Activated T-cell treated with anti-CD3 and anti-CD28 coated beads for 48 hours (primary cell): Measurements from ENCODE around the gene ODAD3.
"Not testable (repeated sequence)": the region's sequence is repeated elsewhere in the genome, so short reads cannot be mapped to it uniquely, and the experiment has no call there.

Experiments
- DNase-seq: peaks from one replicate; pipeline ENCODE4 v3.0.0-alpha.2; 2020; ENCODE audit warnings: low read depth

The ODAD3 gene

GRCh38 chr19:11437955-11438354 is 3.0 kb upstream of the ODAD3 start:
- DNase-seq: no peak

DNA sequence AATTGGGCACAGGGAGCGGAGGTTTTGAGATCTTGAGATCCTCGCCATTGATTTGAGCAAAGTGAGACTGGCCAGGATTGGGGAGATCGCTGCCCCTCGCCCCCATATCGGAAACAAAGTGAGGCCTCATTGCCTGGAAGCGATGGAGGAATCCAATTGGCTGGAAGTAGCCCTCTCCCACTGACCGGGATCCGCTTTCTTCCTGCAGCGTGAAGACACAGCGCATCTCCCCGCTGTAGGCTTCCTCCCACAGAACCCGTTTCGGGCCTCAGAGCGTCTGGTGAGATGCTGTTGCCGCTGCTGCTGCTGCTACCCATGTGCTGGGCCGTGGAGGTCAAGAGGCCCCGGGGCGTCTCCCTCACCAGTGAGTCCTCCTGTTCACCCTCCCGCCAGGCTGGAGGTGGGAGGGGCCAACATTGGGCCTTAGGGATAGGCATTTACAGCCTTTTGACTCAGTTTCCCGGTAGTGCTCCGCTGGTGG is 952 bp upstream of the ODAD3 start:
- DNase-seq: peak; percentile 12

DNA sequence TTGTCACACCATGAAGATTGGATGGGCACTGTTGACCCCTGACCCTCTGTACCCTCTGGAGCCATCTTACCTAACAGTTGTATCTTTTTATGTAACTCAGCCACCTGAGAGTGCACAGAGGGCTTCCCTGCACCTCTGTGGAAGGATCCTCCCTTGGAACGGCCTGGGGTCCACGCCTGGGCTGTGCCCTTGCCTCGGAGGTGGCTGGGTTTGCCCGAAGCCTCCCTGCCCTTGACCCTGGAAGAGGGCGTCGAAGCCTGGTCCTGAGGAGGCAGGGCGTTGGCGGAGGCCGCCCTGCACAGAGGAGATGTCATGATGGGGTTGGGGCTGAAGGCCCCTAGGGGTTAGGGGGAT is 241 bp downstream of the ODAD3 start:
- no peak for DNase-seq

DNA sequence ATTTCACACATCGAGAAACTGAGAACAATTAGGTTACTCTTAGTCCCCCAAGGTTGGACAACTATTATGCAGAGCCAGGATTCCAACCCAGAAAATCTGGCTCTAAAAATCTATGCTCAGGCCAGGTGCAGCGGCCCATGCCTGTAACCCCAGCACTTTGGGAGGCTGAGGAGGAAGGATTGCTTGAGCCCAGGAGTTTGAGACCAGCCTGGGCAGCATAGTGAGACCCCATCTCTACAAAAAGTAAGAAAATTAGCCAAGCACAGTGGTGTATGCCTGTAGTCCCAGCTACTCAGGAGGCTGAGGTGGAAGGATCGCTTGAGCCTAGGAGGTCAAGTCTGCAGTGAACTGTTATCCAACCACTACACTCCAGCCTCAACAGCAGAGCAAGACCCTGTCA is 1.4 kb downstream of the ODAD3 start:
- DNase-seq: not testable (repeated sequence)

DNA sequence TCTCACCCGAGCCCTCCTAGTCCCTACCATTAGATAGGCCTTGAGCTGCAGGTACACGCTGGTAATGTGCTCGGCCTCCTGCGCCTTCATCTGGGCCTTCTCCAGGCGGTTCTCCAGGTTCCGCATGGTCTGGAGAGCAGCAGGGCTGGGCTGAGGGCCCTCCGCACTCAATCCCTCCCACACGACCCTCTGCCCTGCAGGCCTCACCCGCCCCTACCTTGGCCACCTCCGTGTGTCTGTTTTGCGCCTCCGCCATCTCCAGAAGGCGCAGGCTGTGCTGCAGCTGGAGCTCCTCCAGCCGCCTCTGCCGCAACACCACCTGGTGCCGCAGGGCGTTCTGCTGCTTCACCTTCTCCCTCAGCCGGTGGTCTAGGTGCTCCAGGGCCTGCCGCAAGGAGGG is 8.3 kb downstream of the ODAD3 start:
- DNase-seq: no peak

DNA sequence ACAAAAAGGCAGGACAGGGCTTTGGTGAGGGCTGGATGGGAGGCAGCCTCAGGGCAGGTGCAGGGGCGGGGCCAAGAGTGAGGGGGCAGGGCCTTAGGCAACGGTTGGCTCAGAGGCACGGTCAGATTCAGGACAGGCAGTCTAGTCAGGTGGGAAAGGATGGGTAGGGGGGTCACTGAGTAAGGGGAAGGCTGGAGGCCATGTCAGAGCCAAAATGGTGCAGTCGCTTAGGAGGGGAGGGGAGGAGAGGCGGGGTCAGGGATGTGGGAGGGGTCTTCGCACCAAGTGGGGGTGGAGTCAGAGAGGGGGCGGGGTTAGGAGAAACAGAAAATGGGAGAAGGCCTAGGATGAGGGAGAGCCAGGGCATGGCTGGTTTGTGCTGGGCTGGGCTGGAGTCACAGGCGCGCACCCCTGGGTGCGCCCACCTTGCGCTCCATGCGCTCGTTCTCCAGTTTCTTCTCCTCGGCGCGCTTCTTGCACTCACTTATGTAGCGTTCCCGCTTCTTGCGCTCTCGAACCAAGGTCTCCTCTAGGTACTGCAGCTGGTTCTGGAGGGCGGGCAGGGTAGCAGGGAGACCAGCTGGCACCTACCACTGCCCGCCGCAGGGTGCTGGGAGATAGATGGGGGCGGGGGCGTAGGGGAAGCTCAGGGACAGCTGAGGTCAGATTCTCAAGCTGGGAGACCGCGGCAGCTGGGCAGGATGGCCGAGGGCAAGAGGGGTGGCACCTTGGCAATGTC is 9.0 kb downstream of the ODAD3 start:
- DNase-seq: no peak

DNA sequence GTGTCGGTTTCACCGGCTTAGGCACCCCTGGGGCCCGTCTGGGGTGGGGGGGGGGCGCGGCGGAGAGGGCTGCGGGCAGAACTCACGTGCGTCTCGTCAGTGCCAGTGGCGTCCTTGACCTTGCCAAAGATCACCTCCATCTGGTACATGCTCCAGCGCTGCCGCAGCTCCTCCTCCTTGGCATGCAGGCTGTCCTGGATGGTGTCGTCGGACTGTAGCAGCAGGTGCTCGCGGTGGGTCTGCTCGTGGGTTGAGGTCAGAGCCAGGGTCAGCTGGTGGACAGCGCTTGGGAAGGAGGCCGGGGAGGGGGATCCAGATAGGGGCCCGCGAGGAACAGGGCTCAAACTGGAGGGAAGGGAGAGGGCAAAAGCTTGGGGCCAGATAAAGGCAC is 11.1 kb downstream of the ODAD3 start:
- no peak for DNase-seq

- no peak for DNase-seq
These were observed 11.6 kb downstream of the ODAD3 start for GRCh38 chr19:11423164-11423790.

GRCh38 chr19:11422163-11423065 is 12.5 kb downstream of the ODAD3 start:
- DNase-seq: peak; percentile 66

DNA sequence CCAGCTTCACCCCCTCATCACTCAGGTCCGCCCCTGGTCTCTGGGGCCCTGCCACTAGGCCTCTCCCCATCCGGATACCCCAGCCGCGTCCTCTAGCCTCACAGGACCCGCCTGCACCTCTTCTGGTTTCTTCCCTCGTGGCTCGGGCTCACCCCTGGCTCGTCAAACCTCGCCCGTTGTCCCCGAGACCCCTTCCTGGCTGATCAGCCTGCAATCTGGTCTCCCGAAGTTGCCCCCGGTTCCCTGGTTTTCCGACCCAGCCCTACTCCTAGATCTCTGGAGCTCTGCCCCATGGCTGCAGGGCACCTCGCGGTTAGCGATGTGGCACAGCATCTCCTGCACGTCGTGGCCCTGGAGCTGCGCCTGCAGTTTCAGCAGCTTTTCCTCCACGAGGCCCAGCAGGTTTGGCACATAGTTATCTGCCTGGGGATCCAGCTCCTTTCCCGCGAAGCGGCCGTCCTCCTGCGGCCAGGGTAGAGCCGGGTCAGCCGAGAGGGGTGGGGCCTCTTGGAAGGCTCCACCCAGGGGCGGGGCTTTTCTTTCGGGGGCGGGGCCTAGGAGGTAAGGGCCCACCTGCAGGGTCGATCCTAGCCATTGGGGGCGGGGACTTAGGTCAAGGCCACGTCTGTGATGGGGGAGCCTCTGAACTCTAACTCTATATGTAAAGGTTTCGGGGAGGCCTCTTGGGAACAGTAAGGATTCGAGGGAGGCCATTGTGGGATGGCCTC is 13.4 kb downstream of the ODAD3 start:
- peak; percentile 41 for DNase-seq

DNA sequence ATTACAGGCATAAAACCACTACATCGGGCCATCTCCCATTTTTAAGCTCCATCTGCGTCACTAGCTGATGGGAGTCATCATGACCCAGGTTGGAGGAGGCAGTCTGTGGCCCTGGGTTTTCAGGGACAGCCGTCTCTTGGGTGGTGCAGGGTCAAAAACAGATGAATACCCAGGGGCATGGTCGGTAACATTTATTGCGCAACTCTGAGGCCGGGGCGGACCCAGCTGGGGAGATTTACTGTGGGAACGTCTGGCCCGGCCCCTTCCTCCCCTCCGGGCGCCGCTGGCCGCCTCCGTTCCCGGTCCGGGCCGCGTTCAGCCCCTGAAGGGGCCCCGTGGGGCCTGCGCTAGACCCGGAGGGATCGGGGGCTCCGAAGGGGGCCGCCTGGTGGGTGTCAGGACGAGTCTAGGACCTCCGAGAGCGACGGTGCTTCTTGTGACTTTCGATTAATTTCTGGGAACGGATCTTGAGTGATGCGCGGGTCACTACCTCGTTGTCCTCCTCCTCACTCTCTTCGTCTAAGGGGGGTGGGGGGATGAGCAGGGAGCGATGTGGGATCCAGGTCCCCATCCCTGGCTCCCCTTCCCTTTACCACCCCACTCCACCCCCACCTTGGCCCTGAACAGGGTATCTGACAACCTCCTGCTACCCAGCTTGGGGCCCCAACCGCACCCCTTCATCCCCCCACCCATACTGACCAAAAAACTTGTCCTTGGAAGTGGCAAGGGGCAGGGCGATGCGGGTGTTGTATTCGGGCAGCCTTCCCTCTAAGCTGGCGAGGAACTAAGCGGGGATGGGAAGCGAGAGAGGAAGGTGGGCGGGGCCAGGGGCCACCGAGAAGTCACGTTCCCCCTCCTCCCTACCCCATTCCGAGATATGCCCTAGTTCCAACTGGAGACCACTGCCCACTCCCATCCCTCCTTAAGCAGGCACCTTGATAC is 14.2 kb downstream of the ODAD3 start:
- DNase-seq: no peak

DNA sequence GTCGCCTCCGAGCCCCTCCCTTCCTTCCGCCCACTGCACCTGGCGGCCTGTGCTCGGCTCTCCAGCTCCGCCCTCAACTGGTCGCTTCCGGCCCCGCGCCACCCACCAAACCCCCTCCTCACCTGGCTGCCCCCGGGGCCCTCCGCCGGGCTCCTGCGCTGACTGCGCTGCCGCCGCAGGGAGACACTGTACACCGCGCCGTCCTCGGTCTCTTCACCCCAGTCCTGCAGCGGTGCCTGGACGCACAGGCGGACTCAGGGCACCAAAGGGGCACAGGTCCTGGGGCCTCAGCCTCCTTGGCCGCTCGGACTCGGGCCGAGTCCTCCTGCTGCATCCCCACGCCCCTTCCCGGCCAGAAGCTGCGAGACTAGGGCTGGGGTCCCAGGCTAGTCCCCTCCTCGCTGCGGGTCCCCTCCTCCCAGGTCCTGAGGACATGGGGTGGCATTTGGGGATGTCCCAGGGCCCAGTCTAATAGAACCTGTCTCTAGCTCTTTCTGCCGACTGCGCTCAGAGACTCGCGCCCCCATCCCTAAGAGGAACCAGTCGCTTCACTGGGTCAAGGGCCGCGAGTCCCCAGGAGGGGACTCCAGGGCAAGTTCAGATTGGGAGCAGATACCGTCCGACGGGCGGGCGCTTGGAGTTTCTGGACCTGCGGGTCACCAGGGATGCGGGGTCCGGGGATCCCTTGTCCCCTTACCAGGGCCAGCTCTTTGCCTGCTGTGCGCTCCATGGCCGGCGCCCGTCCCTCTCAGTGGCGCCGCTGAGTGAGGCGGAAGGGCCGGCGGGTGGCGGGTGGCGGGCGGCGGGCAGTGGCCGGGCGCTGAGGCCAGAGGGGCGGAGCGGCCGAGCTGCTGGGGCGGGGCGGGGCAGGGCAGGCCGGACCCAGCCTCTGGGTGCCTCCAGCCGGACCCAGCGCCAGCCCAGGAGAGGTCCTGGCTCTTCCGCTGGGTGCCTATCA is 16.1 kb downstream of the ODAD3 start, which contains the start of gene RGL3:
RGL3 (minus strand) TSS at position 766 of the 958 bp plus-strand sequence; CDS start at position 730, 36 bp downstream.
- no peak for DNase-seq

GRCh38 chr19:11418094-11418548 is 16.8 kb downstream of the ODAD3 start:
- no peak for DNase-seq

DNA sequence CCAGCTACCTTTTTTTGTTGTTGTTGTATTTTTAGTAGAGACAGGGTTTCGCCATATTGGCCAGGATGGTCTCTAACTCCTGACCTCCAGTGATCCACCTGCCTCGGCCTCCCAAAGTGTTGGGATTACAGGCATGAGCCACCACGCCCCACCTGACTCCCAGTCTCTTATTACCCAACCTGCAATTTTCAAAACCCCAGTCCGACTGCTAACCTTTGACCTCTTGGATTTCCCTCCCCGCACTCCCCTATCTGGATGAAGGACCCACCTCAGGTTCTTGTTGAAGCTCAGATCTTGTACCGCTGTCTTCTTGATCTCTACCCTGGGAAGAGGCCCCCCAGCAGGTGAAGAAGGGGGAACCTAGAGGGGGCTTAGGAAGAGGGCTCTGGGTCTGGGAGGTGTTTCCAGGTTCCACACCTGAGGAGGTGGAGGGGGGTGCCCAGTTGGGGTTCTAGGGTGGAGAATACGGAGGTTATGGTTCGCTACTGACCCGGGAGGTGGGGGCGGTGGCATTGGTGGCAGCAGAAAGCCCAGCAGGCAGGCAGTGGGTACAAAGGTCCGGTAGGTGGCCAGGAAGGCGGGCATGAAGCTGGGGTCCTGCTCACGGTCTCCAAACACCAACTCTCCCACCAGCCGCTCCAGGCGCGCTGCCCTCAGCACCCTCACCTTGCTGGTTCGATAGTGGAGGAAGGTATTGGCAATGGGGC is 18.4 kb downstream of the ODAD3 start:
- no peak for DNase-seq

GRCh38 chr19:11414544-11414943 is 20.4 kb downstream of the ODAD3 start:
- no peak for DNase-seq

DNA sequence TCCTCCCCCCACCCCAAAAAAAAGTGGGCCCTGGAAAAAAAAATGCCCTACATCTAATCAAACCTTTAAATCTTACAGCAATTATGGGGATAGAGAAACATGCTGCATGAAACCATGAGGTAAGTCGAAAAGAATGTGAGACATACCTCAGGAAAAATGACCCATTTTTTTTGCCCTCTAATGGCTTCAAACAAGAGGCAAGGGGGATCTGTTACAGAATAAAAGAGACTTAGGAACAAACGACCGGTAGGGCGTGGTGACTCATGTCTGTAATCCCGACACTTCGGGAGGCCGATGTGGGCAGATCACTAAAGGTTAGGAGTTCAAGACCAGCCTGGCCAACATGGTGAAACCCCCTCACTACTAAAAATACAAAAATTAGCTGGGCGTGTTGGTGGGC is 24.2 kb downstream of the ODAD3 start:
- DNase-seq: no peak

GRCh38 chr19:11408591-11408990 is 26.3 kb downstream of the ODAD3 start:
- DNase-seq: no peak

GRCh38 chr19:11406703-11407236 is 28.2 kb downstream of the ODAD3 start:
- not testable (repeated sequence) for DNase-seq
